Fibroblast of lung (primary cell): ENCODE measurements around the gene ATP13A2. TPM values are rescaled to one million over a fixed set of nuclear protein-coding genes. Genes with fewer than 3 reads are reported as not detected.

Experiments used
- DNase-seq, 2 donors: peaks; one replicate each; pipeline versions ENCODE4 v3.0.0 to v3.0.0-alpha.2; 2010; ENCODE audit warnings: low read depth in 2 of 2
- H2AFZ ChIP-seq: 2 replicates; pipeline ENCODE4 v1.5.1; 2012; ENCODE audit warnings: low read length, control low read depth, inconsistent platforms
- H3K27ac ChIP-seq: 2 replicates; pipeline ENCODE4 v1.5.1; 2011; ENCODE audit warnings: low read length, control low read depth; ENCODE audit not compliant: insufficient read depth
- H3K27me3 ChIP-seq: 2 replicates; pipeline ENCODE4 v1.5.1; 2011; ENCODE audit warnings: mild to moderate bottlenecking, low read length; ENCODE audit not compliant: control insufficient read depth, insufficient read depth
- H3K36me3 ChIP-seq: 2 replicates; pipeline ENCODE4 v1.5.1; 2011; ENCODE audit warnings: low read length; ENCODE audit not compliant: control insufficient read depth, insufficient read depth
- H3K4me1 ChIP-seq: 2 replicates; pipeline ENCODE4 v1.5.1; 2011; ENCODE audit warnings: low read length; ENCODE audit not compliant: control insufficient read depth, insufficient read depth; ENCODE audit errors: extremely low read depth
- H3K4me2 ChIP-seq: 2 replicates; pipeline ENCODE4 v1.5.1; 2011; ENCODE audit warnings: low read length, control low read depth; ENCODE audit not compliant: insufficient read depth; ENCODE audit errors: extremely low read depth
- H3K4me3 ChIP-seq, 4 experiments: fragments of 200-600 bp in 1 of 4; sonication (generic) in 1 of 4; replicated peaks in 1 of 4; 2 replicates each; pipeline ENCODE4 v1.5.1; 2011 to 2016; ENCODE audit warnings: low read length in 4 of 4, low read depth in 3 of 4, mild to moderate bottlenecking in 3 of 4, control low read depth in 2 of 4, inconsistent platforms in 1 of 4, mixed read lengths in 1 of 4; ENCODE audit not compliant: insufficient read depth in 1 of 4; ENCODE audit errors: control extremely low read depth in 1 of 4
- H3K79me2 ChIP-seq: 2 replicates; pipeline ENCODE4 v1.5.1; 2012; ENCODE audit warnings: mild to moderate bottlenecking, low read length, inconsistent platforms; ENCODE audit not compliant: control insufficient read depth, insufficient read depth
- H3K9ac ChIP-seq: 2 replicates; pipeline ENCODE4 v1.5.1; 2011; ENCODE audit warnings: mild to moderate bottlenecking, low read length, control low read depth; ENCODE audit not compliant: insufficient read depth
- H3K9me3 ChIP-seq: 2 replicates; pipeline ENCODE4 v1.5.1; 2012; ENCODE audit warnings: low read depth, low read length; ENCODE audit not compliant: control insufficient read depth, insufficient read depth
- H4K20me1 ChIP-seq: 2 replicates; pipeline ENCODE4 v1.5.1; 2011; ENCODE audit warnings: low read length; ENCODE audit not compliant: control insufficient read depth, insufficient read depth; ENCODE audit errors: extremely low read depth
- EZH2 ChIP-seq: IDR thresholded peaks from 2 replicates; pipeline ENCODE4 v1.5.1; 2012; ENCODE audit warnings: low read length, control low read depth, mild to moderate bottlenecking; ENCODE audit errors: missing control alignments
- polyA plus RNA-seq, 2 donors: library from polyadenylated mRNA; depleted of rRNA in 1 of 2; stranded (reverse) in 1 of 2; unstranded in 1 of 2; fragments of >200 nt; gene quantifications; 2 replicates each; pipeline ENCODE4 v1.2.1, GENCODE V29; 2011 to 2012; ENCODE audit warnings: missing spikeins in 1 of 2
- total RNA-seq: library from RNA; depleted of rRNA; stranded (reverse); fragments of >200 nt; gene quantifications from 2 replicates; pipeline ENCODE4 v1.2.1, GENCODE V29; 2014
- TF ChIP-seq, protein P1 (sequence below), 2 donors: IDR thresholded peaks in 1 of 2; conservative IDR thresholded peaks in 1 of 2; 1 replicate in 1 of 2; 2 replicates in 1 of 2; pipeline ENCODE4 v1.5.1; 2011 to 2012; ENCODE audit warnings: low read length in 2 of 2, control low read depth in 1 of 2, inconsistent platforms in 1 of 2, low read depth in 1 of 2, mild to moderate bottlenecking in 1 of 2

The ATP13A2 gene
- total and polyA plus RNA-seq, 2 donors (not counting 1 experiment from before 2014, with no cell fraction given), result 6.5 to 10.9 TPM

DNA sequence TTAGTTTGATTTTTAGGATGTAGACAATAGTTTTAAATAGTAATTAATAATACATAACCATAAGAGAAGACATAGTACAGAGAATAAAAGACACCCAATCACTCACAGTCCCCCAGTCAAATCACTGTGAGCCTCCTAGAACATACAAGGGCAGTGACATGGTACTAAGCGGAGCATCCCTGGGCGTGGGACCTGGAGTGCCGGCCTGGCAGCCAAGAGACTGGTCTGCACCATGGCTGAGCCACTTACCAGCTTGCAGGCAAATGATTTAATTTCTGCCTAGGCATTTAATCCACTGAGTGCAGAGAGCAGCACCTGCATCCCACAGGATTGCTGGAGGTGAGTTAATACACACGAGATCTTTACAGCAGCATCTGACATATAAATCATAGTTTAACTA, 21.8 kb upstream of the ATP13A2 start:
- DNase-seq, result no peak
- no peak overlapping the region for H3K27ac ChIP-seq
- no peaks in the 10 kb centered on the region for H4K20me1 ChIP-seq
- no peaks in the 10 kb centered on the region for H3K4me1 ChIP-seq
- no peaks in the 10 kb centered on the region for H3K27me3 ChIP-seq
- peaks cover 4% of the 10 kb centered on the region for H3K36me3 ChIP-seq
- H3K4me3 ChIP-seq, result no peak overlapping the region
- no peaks in the 10 kb centered on the region for H3K79me2 ChIP-seq
- H2AFZ ChIP-seq, result no peak overlapping the region
- no peaks in the 10 kb centered on the region for H3K9me3 ChIP-seq
- no peak overlapping the region for H3K4me2 ChIP-seq
- TF ChIP-seq, protein P1, sequence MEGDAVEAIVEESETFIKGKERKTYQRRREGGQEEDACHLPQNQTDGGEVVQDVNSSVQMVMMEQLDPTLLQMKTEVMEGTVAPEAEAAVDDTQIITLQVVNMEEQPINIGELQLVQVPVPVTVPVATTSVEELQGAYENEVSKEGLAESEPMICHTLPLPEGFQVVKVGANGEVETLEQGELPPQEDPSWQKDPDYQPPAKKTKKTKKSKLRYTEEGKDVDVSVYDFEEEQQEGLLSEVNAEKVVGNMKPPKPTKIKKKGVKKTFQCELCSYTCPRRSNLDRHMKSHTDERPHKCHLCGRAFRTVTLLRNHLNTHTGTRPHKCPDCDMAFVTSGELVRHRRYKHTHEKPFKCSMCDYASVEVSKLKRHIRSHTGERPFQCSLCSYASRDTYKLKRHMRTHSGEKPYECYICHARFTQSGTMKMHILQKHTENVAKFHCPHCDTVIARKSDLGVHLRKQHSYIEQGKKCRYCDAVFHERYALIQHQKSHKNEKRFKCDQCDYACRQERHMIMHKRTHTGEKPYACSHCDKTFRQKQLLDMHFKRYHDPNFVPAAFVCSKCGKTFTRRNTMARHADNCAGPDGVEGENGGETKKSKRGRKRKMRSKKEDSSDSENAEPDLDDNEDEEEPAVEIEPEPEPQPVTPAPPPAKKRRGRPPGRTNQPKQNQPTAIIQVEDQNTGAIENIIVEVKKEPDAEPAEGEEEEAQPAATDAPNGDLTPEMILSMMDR (conservative IDR thresholded peaks at IDR 0.05 in 1 of 2, IDR thresholded peaks at IDR 0.05 in 1 of 2; ENCODE audit: low read depth in 1 of 2, low read length in 2 of 2), result no peak
- TF ChIP-seq EZH2, result no peak
- H3K9ac ChIP-seq, result no peak overlapping the region

DNA sequence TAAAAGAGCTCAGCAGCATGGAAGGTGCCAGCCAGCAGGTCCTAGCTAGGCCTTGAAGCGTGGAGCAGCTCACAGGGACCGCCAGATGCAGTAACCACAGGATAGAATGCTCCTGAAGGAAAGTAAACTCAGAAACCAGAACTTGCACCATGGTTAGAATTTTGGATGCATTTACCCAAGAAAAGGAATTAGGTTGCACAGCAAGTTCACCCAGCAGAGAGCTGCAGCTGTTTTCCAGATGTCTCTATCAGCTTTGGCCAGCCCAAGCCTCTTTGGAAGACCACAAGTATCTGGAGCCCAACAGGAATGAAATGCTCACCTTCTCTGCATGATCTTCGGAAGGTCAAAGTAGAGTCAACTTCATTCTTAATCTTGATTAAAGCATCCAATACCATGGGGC, 21.0 kb upstream of the ATP13A2 start:
- H3K4me1 ChIP-seq, result no peaks in the 10 kb centered on the region
- H3K27me3 ChIP-seq, result no peaks in the 10 kb centered on the region
- H4K20me1 ChIP-seq, result no peaks in the 10 kb centered on the region
- TF ChIP-seq, protein P1 (conservative IDR thresholded peaks at IDR 0.05 in 1 of 2, IDR thresholded peaks at IDR 0.05 in 1 of 2; ENCODE audit: low read depth in 1 of 2, low read length in 2 of 2), result no peak
- no peak for TF ChIP-seq EZH2
- DNase-seq, result no peak
- H3K79me2 ChIP-seq, result no peaks in the 10 kb centered on the region
- H3K9ac ChIP-seq, result no peak overlapping the region
- H3K4me2 ChIP-seq, result no peak overlapping the region
- no peak overlapping the region for H3K4me3 ChIP-seq
- peaks cover 4% of the 10 kb centered on the region for H3K36me3 ChIP-seq
- no peak overlapping the region for H2AFZ ChIP-seq
- H3K27ac ChIP-seq, result no peak overlapping the region
- no peaks in the 10 kb centered on the region for H3K9me3 ChIP-seq

DNA sequence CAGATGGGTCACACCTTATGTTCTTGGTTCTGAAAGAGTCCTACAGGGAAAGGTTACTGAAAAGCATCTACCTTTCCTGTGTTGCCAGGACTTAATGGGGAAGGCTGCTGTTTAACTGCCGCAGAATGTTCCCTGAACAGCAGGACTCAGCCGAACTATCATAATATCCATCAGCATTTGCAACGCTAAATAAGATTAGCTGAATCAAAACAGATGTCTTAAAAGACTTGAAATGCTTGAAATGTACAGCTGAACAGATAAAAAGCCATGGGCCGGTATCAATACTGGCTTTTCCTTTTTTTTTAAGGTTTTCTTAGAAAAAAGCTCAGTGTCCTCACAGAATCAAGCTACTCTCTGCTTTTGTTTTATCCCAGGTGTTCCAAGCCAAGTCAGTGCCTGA, 19.7 kb upstream of the ATP13A2 start:
- no peak overlapping the region for H3K4me2 ChIP-seq
- H3K9me3 ChIP-seq, result no peaks in the 10 kb centered on the region
- H3K27ac ChIP-seq, result no peak overlapping the region
- no peaks in the 10 kb centered on the region for H3K79me2 ChIP-seq
- TF ChIP-seq, protein P1 (conservative IDR thresholded peaks at IDR 0.05 in 1 of 2, IDR thresholded peaks at IDR 0.05 in 1 of 2; ENCODE audit: low read depth in 1 of 2, low read length in 2 of 2), result no peak
- H3K4me1 ChIP-seq, result no peaks in the 10 kb centered on the region
- H4K20me1 ChIP-seq, result no peaks in the 10 kb centered on the region
- no peak overlapping the region for H3K4me3 ChIP-seq
- H3K36me3 ChIP-seq, result peaks cover 6% of the 10 kb centered on the region
- H3K9ac ChIP-seq, result no peak overlapping the region
- H2AFZ ChIP-seq, result no peak overlapping the region
- H3K27me3 ChIP-seq, result no peaks in the 10 kb centered on the region
- no peak for DNase-seq
